ENCODE data around the gene CHST2.

DNA sequence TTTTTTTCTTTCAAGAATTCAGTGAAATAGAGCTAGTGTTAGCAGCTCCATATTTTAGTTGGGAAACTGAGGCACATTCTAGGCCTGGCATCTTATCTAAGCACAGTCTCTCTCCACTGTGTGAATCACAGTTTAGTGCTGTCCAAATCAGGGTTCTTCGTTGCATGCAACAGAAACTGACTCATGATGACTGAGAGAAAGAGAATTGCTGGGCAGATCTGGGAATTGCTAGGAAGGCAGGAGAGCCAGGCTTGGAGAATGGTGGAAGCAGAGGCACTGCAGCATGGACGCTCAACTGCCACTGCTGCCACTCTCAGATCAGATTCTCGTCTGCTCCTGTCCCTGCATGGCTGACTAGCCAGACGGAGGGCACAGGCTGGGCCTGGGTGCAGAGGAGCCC is 40.7 kb upstream of the CHST2 start:
- TF ChIP-seq YY1 (IDR thresholded peaks at IDR 0.05; ENCODE audit: insufficient read depth, insufficient read length) (no peak), ZNF274 (IDR thresholded peaks at IDR 0.05; ENCODE audit: low read depth, low read length) (no peak), SUZ12 (IDR thresholded peaks at IDR 0.05; ENCODE audit: extremely low read depth, insufficient read depth, insufficient read length) (no peak)

Data from NT2/D1 (cell line).